LNCAP (cell line): ENCODE measurements around the gene GALNT9.

Source experiments
- TF ChIP-seq, protein P1 (sequence below): fragments of 450-650 bp; IDR thresholded peaks from 2 replicates; pipeline ENCODE4 v1.5.1; 2017; ENCODE audit warnings: mild to moderate bottlenecking

The GALNT9 gene

DNA sequence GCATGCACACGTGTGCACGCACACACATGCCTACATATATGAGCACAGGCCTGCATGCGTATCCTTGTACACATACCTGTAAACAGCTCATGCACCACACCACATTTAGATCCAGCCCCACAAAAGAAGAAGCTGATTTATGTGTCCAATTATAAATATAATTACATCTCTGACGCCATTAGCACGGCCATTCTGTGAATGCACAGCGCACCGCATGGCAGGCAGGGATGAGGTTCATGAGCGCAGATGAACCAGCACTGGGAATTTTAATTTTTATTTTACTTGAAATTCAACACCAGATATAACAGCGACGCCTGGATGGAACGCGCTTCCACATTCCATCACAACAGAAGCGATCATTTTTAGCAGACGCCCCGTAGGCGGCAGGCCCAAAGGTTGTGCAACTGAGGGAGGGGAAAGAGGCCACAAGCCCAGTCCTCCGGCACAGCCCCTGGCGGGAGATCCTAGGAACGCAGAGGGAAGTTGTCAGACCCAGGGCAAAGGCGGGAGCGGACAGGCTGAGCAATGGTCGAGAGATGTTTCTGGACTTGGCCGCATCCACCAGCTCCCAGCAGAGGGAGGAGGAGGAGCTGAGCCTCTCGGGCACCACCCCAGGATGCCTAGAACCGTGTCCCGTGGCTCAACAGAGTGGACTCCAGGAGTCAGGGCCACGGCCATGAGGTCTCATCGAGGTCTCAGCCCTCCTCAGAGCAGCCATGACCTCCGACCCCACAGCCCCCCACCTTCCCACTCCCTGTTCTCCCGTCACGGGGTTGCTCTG lies 37.9 kb upstream of the GALNT9 start:
- TF ChIP-seq, protein P1, sequence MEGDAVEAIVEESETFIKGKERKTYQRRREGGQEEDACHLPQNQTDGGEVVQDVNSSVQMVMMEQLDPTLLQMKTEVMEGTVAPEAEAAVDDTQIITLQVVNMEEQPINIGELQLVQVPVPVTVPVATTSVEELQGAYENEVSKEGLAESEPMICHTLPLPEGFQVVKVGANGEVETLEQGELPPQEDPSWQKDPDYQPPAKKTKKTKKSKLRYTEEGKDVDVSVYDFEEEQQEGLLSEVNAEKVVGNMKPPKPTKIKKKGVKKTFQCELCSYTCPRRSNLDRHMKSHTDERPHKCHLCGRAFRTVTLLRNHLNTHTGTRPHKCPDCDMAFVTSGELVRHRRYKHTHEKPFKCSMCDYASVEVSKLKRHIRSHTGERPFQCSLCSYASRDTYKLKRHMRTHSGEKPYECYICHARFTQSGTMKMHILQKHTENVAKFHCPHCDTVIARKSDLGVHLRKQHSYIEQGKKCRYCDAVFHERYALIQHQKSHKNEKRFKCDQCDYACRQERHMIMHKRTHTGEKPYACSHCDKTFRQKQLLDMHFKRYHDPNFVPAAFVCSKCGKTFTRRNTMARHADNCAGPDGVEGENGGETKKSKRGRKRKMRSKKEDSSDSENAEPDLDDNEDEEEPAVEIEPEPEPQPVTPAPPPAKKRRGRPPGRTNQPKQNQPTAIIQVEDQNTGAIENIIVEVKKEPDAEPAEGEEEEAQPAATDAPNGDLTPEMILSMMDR: no peak

DNA sequence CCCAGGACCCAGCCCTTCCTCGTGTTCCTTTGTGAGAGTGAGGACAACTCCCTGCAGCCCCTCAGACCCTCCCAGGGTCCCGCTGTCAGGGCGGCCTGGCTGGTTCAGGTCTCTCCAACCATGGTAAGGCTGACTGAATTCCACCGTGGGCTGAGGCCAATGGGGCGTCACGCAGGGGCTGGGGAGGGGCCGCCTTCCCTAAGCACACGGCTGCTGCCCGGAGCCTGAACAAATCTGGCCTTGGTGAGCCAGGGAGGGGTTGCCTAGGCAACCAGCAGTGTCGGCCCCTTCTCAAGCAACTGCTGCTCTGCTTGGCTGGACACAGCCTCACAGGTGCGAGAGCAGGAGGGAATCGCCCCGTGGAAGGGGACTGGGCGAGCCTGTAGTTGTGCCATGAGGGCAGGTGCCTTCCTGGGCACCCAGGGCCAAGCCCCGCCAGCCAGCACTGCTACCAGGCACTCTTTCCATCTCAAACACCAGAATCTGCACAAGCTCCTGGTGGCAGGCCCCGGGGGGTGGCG lies 37.0 kb upstream of the GALNT9 start:
- TF ChIP-seq, protein P1: no peak

DNA sequence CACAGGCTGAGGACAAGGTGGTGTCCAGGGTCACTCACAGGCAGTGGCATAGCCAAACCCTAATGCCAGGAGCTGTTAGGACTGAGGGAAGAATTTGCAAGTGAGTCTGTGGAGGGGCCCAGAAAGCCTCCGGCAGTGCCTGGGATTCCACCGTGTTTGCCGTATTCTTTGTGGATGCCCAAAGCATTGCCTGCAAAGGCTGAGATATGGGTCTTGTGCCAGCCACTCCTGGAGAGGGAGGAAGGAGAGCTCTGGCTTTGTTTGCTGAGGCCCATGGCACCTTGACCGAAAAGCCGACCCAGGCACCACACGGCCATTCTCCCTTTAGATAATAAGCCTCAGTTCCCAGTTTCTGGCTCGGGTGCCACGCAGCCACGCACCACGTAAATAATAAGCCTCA lies 35.8 kb upstream of the GALNT9 start:
- TF ChIP-seq, protein P1: no peak

DNA sequence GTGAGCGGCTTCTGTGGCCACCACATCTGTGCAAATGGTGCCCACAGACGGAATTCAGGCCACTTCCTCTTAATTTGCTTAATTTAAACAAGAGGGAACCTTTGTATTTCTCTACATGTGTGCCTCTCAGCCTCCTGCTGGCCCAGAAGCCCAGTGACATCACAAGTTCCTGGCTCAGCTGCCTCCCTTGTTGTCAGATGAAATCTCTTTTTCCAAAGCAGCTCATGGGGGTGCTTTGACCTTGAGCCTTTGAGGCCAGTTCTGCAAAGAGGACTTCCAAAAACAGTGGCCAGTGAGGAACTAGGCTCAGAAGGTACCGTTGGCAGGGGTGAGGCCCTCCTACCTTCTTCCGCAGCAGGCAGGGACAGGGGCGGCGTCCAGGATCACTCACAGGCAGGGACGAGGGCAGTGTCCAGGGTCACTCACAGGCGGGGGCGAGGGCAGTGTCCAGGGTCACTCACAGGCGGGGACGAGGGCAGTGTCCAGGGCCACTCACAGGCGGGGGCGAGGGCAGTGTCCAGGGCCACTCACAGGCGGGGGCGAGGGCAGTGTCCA lies 35.0 kb upstream of the GALNT9 start:
- TF ChIP-seq, protein P1: no peak

DNA sequence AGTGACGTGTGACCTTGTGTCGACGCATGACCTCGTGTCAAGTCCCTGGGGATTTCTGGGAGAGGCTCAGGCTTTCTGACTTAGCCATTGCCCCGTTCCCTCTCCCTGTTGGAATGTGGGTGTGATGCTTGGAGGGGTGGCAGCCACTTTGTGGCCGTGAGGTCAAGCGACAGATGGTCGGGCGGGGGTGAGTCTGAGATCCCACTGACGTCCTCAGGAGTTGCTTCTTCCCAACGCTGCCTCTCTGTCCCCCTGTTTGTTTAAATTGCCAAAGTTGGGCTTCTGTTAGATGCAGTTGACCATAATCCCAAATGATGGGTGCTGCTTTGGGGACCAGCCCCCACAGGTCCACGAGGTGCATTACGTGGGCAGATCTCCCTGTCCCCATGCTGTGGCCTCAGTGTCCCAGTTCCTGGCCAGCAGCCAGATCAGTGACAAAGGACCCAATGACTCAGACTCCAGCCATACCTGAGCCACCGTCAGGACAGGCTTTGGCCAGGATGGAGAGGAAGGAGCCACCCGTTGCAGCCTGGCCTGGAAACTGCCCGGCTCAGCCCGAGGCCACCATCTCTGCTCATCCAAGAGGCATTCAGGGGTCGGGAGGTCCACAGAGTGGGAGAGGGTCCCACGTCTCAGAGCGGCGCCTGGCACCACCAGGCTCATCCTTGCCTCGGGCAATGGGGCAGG lies 34.4 kb upstream of the GALNT9 start:
- TF ChIP-seq, protein P1: no peak

DNA sequence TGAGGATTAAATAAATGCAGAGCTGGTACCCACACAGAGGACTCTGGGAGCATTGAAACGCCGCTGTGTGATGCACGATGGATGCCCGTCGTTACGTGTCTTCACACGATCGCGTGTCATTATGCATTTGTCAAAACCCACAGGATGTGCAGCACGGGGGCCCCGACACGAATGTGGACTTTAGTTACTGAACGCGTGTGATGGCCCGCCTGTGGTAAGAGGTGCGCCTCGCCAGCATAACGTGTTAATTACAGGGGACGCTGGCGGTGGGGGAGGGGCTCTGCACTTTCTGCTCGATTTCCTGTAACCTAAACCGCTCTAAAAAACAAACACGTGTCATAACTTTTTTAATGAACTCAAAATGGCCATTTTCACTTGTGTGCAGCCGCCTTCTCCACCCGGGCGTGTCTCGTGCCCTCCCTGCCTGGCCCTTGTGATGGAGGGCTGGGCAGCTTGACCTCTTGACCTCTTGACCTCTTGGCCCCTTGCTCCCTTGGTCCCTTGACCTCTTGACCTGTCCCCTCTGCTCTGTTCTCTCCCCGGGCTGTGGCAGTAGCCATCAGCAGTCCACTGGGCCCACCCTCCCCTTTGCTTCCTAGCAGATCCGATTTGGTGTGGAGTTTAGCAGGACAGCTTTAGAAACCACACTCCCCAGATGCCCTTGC lies 33.7 kb upstream of the GALNT9 start:
- TF ChIP-seq, protein P1: no peak
